GM18867 (cell line): ENCODE measurements around the gene RARRES2.

ENCODE experiments used
- ATAC-seq: cut with Tn5 transposase; IDR thresholded peaks from one replicate; pipeline ENCODE4 v1.9.1; 2021; ENCODE audit warnings: mild to moderate bottlenecking, moderate library complexity; ENCODE audit not compliant: unreplicated experiment

RARRES2 gene

DNA sequence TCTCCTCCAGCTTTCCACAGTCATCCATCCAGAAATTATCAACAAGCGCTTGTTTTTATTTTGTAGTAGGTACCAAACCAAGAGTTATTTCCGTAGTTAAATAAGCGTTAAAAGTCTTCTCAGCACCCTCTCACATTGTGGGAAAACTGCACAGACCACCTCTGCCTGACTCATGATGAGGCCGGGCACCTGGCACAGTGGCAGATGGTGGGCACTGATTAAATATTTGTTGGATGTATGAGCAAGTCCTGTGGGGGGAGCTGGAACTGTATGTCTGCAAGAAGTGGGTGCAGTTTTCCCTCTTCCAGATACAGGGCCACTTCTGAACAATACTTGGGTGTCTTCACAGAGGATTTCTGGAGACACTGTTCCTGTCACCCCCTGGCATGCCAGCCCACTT is 21.9 kb upstream of the RARRES2 start:
- no peak for ATAC-seq

- ATAC-seq, result no peak
These were observed 20.6 kb upstream of the RARRES2 start for GRCh38 chr7:150361807-150362621.

- ATAC-seq, result no peak
These were observed 20.0 kb upstream of the RARRES2 start for GRCh38 chr7:150361402-150361801.

DNA sequence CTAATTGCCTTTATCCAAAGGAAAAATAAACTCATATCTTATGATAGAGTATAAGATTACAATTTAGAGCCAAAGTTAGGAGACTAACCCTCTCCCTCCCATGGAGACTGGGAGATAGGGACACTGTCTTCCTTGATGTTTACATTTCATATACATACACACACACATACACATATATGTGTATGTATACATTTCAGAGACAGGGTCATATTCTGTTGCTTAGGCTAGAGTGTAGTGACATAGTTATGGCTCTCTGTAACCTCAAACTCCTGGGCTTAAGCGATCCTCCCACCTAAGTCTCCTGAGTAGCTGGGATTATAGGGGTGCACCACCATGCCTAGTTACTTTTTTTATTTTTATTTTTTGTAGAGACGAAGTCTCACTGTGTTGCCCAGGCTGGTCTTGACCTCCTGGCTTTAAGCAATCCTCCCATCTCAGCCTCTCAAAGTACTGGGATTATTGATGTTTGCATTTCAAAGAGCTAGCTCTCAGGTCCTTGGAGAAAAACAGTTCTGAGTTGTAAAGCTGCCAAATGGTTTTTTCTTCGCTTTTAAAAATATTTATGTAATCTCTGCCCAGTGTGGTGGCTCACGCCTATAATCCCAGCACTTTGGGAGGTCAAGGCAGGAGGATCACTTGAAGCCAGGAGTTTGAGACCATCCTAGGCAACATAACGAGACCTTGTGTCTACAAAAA is 19.1 kb upstream of the RARRES2 start:
- ATAC-seq, result no peak

GRCh38 chr7:150359622-150360362 is 18.4 kb upstream of the RARRES2 start:
- no peak for ATAC-seq

DNA sequence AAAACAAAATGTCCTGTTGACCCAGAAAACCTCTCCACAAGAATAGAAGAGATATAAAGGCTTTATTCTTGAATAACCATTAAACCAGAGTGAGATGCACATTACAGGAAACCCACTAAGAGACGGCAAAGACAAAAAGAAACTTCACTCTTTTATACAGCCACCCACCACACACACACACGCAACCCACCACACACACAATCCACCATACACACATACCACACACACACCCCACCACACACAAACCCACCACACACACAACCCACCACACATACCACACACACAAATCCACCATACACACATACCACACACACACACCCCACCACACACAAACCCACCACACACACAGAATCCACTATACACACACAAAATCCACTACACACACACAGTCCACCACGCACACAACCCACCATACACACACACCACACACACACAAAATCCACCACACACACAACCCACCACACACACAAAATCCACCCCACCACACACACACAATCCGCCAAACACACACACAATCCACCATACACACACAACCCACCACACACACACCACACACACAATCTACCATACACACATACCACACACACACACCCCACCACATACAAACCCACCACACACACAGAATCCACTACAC is 17.7 kb upstream of the RARRES2 start:
- no peak for ATAC-seq

DNA sequence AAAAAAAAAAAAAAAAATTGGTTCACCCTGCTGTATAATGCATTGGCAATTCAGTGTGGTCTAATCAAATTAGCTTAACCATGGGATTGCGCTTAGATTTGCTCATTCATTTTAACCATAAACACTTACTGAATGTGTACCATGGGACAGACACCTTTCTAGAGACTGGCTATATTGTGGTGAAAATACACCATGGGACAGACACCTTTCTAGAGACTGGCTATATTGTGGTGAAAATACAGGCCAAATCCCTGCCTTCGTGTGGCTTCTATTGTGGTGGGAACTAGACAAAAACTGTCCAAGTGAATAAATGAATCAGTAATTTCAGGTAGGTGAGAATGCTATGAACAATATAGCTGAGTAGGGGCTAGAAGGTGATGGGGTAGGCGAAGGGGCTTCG is 17.0 kb upstream of the RARRES2 start:
- no peak for ATAC-seq

DNA sequence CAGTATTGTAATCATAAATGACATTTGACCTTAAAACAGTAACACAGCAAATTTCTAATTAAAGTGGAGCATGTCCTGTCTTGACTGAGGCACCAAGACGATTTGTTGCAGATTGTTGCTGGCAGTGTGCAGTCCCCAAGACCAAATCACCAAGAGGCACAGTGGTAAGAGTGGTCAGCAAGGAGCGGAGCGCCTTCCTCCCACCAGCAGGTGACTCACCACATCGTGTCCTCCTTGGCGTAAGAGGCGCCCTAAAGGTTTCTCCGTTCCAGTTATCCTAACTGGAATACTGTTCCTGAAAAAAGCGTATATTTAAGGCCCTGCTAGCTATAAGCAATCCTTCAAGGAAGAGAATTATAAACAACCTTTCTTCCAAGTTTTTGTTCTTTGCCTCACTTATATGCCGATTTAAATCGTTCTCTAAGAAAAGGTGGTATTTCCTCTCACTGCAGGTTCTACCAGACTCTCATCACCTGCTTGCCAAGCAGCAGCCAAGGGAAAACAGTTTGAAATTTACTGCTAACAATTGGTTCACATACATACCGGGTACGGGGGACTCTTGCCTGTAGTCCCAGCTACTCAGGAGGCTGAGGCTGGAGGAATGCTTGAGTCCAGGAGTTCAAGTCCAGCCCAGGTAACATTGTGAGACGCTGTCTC is 16.5 kb upstream of the RARRES2 start:
- ATAC-seq, result no peak

DNA sequence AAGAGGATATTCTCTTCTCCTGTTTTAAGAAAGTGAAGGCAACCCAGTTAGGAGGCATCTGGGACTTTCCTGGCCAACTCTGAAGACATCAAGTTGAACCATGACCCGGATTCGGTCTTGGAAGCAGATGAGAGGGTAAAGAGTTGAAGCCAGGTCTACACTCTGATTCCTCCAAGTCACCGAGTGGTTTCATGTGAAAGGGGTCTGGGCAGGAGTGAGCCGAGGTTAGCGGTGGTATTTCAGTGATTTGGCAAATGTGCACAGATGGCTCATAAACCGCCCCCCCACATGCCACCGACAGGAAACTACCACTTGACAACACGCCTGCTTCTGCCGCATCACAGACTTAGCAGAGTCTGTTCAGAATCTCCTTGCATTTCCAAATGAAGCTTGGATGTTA is 15.8 kb upstream of the RARRES2 start:
- no peak for ATAC-seq

- ATAC-seq, result no peak
These were observed 15.0 kb upstream of the RARRES2 start for GRCh38 chr7:150356265-150356897.

GRCh38 chr7:150355666-150356059 is 14.2 kb upstream of the RARRES2 start:
- ATAC-seq, result no peak

- ATAC-seq, result no peak
These were observed 10.3 kb upstream of the RARRES2 start for GRCh38 chr7:150351587-150352194.

- ATAC-seq, result no peak
These were observed 5.5 kb upstream of the RARRES2 start for GRCh38 chr7:150346922-150347321.

- ATAC-seq, result no peak
These were observed 3.6 kb upstream of the RARRES2 start for GRCh38 chr7:150345012-150345411.

- ATAC-seq, result no peak
These were observed 2.9 kb upstream of the RARRES2 start for GRCh38 chr7:150344299-150344698.

GRCh38 chr7:150343225-150343624 is 1.8 kb upstream of the RARRES2 start:
- ATAC-seq, result no peak

DNA sequence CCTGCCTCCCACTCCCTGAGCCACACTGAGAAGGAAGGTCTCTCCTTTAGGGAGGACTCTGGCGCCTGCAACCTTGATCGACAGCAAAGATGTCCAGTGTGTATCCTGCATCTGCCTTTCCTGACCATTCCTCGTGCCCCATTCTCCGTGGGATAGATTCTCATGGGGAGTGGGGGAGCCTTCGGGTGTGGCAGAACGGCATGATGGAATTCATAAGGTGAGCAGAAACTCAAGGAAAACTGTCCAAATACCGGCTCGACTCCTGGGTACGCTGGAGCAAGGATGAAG is 636 bp upstream of the RARRES2 start:
- ATAC-seq, result no peak

DNA sequence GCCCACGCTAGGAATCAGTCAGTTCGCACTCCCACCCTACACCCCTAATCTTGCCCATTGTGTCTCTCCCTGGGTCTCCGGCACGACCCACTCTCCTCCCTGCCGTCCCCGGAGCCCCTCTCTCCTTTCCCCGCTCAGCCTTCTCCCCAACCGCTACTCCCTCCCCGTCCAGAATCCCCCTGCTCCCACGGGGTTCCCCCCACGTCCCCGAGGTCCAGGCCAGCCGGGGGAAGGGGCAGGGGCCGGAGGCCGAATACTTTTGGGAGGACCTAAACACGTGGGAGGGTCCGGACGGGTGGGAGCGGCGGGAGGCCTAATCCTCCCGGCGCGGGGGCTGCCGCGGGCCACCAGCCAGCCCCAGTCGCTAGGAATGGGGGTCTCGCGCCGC is 560 bp downstream of the RARRES2 start:
- no peak for ATAC-seq

DNA sequence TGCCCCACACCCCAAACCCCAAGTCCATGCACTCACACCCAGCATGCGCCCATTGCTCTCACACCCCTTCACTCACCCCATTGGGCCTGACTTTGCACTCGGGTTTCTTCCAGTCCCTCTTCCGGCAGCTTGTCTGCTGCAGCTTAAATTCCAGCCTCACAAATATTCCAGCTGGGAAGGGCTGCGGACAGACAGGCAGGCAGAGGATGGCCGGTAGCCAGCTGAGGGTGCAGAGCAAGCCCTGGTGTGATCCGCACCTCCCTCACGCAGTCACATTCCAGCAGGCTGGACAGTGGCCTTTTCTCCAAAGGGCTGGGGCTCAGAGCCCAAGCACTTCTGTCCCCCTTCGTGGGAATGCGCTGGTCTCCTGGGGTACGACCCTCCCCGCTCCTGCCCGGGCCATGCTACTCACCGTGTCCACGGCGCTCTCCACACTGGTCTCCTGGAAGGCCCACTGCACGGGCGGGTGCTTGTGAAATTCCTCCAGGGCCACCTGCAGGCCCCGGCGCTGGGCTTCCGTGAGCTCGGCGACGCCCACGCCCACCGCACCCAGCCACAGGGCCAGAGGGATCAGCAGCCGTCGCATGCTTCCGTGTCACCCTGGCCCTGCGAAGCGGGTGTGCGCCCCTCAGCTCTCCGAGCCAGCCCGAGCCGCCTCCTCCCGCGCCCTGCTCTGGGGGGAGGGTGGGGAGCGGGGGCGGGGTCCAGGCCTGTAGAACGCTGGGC is 1.2 kb downstream of the RARRES2 start:
- ATAC-seq, result no peak
